ENCODE measurements around the gene TIGD3.

DNA sequence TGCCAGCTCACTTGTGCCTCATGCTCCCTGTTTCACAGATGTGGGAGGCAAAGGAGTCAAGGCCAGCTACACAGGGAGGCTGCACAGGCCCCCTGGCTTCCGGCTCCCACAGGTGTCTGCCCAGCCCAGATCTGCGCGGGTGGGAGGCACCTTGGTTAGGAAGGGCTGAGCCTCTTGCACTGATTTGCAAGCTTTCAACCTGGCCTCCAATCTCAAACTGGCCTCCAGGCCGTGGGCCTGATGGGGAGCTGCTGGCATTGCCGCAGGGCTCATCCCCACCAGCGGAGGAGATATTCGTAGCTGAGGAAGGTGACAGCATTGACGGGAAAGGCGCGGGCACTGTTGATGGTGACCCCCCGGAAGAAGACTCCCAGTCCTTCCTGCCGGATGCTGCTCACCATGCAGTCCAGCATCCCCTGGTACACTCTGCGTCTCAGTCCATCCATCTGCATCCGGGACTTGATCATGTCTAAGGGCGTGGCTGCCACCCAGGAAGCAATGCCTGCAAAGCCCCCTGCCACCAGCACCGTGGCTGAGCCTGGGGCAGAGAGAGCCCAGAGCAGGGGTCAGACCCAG is 21.7 kb downstream of the TIGD3 start:
- TF ChIP-seq, protein P1, sequence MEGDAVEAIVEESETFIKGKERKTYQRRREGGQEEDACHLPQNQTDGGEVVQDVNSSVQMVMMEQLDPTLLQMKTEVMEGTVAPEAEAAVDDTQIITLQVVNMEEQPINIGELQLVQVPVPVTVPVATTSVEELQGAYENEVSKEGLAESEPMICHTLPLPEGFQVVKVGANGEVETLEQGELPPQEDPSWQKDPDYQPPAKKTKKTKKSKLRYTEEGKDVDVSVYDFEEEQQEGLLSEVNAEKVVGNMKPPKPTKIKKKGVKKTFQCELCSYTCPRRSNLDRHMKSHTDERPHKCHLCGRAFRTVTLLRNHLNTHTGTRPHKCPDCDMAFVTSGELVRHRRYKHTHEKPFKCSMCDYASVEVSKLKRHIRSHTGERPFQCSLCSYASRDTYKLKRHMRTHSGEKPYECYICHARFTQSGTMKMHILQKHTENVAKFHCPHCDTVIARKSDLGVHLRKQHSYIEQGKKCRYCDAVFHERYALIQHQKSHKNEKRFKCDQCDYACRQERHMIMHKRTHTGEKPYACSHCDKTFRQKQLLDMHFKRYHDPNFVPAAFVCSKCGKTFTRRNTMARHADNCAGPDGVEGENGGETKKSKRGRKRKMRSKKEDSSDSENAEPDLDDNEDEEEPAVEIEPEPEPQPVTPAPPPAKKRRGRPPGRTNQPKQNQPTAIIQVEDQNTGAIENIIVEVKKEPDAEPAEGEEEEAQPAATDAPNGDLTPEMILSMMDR (IDR thresholded peaks at IDR 0.05; ENCODE audit: low read depth, low read length) = no peak
- no peak for TF ChIP-seq POLR2A (IDR thresholded peaks at IDR 0.05; ENCODE audit: extremely low read depth, insufficient read length)
- TF ChIP-seq, protein P2, sequence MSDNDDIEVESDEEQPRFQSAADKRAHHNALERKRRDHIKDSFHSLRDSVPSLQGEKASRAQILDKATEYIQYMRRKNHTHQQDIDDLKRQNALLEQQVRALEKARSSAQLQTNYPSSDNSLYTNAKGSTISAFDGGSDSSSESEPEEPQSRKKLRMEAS (IDR thresholded peaks at IDR 0.05; ENCODE audit: low read depth, low read length) = no peak
- no peak for TF ChIP-seq MYC (IDR thresholded peaks at IDR 0.05; ENCODE audit: low read depth, low read length)
